GOT3 (cell line): Measurements from ENCODE around the gene GUCY1A1.
"Not testable (repeated sequence)": the region's sequence is repeated elsewhere in the genome, so short reads cannot be mapped to it uniquely, and the experiment has no call there.

Source experiments
- DNase-seq: peaks from one replicate; lab custom pipeline; 2025; ENCODE audit warnings: mixed read lengths; lab: John Stamatoyannopoulos, UW

The GUCY1A1 gene

GRCh38 chr4:155666344-155667221, at the start of gene GUCY1A1:
Gene GUCY1A1 (plus strand): TSS chr4:155666848. CDS start chr4:155696868, 30,020 bp downstream.
- DNase-seq: no peak

DNA sequence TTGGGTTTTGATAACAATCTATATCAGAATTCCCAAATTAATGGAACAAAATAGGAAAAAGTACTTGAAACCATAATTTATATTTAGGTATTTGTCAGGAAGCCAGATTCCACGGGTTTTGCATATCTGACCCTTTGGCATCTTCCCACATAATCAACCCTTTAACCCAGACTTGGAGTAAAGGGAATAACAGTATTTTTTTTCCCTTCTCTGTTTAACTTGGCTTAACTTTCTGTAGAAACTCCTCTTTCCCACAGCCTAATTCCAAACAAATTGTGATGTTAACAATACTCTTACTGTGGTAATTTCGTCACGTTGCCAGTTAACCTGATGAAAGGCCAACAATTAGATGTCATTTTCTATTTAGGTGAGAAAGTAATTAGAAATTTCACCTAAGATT, 49.4 kb upstream of the GUCY1A1 start:
- DNase-seq: no peak

DNA sequence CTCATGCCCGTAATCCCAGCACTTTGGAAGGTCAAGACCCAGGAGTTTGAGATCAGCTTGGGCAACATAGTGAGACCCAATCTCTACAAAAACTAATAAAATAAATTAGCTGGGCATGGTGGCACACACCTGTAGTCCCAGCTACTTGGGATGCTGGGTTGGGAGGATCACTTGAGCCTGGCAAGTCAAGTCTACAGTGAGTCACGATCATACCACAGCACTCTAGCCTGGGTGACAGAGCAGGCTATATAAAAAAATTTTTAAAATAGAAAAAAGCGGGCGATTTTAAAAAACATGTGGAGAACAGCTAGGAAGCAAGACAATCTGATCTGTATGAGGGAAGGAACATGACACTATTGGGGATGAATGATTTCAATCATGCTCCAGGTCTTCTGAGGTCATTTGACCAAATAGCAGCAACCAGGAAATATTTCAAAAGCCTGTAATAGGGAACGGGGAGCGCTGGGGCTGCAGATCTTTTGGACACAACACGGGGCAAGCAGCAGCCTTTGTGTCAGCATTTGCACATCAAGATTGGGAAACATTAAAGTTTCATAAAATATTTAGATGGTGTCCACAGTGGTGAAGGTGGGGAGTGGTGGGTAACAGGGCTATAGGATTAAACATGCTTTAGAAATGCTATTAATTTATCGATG, 48.3 kb upstream of the GUCY1A1 start:
- no peak for DNase-seq

DNA sequence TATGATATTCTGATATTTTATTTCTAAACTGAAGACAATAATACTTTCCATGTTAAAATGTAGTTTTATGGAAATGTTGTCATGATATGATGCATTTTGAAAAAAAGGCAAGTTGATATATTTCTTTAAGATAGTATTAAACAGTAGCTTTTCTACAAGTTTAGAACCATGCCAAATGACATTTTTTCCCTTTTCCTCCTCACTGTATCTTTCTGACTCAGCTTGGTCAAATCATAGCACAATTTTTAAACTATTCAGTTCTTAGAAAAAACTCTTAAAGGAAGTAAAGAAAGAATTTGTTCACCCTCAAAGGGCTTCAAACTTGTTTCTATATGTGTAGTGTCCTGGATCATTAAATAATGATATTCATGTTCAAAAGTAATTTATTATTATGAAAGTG, 46.0 kb upstream of the GUCY1A1 start:
- no peak for DNase-seq

GRCh38 chr4:155624478-155624877, 42.2 kb upstream of the GUCY1A1 start:
- DNase-seq: no peak

GRCh38 chr4:155626561-155626960, 40.1 kb upstream of the GUCY1A1 start:
- no peak for DNase-seq

DNA sequence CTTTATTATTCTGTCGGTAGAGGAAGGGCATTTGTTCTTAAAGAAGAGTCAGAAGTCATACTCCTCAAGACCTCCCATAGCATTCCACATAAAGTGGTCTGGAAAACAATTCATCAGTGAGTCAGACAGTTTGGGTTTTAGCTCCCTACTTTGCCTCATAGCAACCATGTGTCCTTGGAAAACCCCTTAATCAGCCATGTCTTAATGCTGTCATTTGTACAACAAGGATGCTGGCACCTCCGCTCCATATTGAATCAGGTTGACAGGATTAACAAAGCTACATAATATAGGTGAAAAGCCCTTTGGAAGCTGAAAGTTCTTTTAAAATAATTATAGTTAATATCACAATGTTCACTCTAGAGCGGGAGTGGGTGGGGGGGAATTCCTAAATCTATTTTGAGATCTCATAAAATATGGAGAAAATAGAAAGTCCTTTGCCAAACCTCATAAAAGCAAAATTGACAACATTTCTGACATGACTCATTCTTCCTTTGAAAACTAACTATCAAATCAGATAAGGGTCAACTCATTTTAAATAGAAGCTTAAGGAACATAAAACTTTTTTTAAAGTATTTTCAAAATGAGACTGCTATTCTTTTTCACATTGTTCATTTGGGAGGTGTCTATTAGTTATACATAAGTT, 37.3 kb upstream of the GUCY1A1 start:
- no peak for DNase-seq

- no peak for DNase-seq
Observed at GRCh38 chr4:155629956-155630355, 36.7 kb upstream of the GUCY1A1 start.

DNA sequence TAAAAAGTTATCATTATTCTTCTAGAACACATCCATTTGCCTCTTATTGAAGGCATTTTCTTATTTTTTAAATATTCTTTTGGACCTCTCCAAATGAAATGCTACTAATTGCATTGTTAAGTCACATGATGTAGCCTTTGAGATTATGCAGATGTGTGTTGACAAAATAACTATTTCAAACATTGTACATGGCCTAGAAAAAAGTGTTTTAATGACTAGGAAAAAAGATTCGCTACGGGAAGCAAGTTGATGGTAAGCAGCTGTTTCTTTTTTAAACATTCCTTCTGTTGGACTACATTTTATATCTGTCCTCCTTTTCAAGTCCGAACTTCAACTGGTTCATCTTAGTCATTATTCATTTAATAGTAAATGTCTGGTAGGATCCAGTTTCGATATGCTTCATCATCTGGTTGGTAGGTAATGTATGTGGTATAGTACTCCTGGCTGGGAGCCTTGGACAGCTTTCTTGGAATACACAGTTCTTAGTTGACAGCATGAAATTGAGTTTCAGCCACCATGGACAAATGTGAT, 34.3 kb upstream of the GUCY1A1 start:
- DNase-seq: no peak

DNA sequence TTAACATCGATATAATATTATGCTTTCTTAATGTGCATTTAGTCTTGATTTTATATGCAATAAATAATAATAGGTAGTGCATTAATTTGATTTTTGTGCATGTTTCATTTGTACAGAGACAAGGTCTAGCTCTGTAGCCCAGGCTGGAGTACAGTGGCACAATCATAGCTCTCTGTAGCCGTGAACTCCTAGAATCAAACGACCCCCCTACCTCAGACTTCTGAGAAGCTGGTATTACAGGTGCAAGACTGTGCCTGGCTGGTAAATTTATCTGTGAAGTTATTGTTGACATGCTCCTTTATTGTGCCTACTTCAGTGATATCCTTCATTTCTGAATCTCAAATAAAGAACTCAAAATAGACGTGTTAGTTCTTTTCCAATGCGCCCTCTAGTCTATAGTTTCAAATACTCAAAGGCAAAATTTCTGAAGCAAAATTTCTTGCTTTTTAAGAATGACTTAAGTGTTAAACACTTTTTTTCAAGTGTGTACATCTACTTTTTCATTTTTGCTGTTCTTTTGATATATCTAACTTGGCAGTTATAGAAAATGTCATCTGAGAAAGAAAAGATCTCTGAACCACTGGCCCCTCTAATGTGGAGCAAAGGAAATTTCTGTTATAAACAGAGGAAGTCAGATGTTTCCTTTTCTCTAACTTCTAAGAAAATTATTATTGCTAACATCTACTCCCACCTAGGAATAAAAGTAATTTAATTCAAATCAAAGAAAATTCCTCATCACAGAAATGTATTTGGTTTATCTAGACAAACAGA, 28.3 kb upstream of the GUCY1A1 start:
- no peak for DNase-seq

DNA sequence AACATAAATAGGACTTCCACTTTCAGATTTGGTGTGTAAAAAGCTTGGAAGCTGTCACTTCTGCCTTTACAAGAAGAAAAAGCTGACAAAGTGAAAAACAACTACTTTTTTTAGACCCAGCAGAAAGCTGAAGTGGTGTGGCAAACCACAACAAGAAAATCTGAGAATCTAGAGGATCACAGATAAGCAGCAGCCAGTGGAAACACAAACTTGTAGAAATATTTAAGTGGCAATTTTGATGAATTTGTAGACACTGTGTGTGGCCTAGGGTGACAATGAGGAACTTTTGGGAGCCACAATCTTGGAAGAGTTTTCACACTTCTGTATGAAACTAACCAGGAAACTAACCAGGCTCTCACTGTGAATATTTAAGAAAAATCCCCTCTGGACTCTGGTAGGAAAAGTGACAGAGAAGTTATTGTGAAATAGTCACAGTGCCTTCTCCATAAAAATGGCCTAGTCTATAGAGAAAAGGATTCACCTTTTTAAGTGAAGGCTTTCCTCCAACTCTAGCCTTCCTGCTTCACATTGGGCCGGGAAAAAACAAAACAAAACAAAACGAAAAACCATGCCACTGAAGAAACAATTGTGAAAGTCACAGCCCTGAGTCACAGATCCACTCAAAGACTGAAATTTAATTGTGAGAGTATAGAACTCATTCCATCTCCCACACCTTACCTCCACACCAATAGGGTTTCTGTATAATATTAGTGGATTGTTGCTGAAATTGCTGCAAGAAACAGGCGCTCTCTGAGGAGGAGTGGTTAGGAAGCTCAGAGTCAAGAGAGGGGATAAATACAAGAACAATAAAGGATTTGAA, 26.7 kb upstream of the GUCY1A1 start:
- DNase-seq: no peak

GRCh38 chr4:155640751-155641150, 25.9 kb upstream of the GUCY1A1 start:
- DNase-seq: no peak

DNA sequence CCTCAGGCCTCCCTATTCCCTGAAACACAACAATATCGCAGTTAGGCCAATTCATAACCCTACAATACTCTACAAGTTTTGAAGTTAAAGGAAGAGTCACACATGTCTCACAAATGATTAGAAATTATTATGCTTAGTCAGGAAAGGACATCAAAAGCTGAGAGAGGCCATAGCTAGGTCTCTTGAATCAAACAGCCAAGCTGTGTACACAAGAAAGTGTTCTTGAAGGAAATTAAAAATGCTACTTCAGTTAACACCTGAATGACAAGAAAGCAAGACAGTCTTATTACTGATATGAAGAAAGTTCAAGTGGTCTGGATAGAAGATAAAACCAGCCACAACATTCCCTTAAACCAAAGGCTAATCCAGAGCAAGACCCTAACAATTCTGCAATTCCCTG, 23.6 kb upstream of the GUCY1A1 start:
- DNase-seq: no peak

DNA sequence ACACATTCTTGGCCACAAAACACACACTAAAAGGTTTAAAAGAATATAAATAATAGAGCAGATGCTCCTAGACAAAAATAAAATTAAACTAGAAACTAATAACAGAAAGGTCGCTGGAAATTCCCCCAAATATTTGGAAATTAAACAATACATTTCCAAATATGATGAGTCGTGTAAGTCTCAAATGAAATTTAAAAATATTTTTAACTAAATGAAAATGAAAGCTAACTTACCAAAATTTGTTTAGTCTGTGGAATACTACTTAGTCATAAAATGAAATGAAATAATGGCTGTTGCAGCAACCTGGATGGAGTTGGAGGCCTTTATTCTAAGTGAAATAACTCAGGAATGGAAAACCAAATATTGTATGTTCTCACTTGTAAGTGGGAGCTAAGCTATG, 20.6 kb upstream of the GUCY1A1 start:
- no peak for DNase-seq

DNA sequence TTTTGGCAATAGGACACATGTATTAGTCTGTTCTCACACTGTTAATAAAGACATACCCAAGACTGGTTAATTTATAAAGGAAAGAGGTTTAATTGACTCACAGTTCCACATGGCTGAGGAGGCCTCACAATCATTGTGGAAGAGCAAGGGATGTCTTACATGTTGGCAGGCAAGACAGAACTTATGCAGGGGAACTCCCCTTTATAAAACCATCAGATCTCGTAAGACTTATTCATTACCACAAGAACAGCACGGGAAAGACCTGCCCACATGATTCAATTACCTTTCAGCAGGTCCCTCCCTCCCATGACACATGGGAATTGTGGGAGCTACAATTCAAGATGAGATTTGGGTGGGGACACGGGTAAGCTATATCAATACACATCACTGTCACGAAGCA, 15.9 kb upstream of the GUCY1A1 start:
- DNase-seq: not testable (repeated sequence)

GRCh38 chr4:155653052-155653451, 13.6 kb upstream of the GUCY1A1 start:
- DNase-seq: no peak

DNA sequence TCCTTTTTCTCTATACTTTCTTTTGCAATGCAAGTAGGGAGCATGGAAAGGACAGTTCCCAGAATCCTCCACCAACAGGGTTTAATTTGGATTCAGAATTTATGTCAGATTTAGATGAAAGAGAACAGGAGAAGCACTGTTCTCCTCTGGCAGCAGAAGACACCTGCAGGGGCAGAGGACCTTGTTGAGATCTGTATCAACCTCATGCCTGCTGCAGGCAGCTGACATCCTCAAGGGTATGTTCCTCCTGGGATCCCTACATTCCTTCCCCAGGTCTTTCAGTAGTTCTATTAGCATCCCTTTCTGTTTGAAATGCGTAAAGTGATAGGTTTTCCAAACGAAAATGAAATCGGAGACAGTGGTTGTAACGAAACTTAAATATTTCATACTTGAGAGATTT, 10.6 kb upstream of the GUCY1A1 start:
- no peak for DNase-seq

- no peak for DNase-seq
Observed at GRCh38 chr4:155657169-155657568, 9.5 kb upstream of the GUCY1A1 start.

- DNase-seq: no peak
Observed at GRCh38 chr4:155657985-155658680, 8.5 kb upstream of the GUCY1A1 start.

DNA sequence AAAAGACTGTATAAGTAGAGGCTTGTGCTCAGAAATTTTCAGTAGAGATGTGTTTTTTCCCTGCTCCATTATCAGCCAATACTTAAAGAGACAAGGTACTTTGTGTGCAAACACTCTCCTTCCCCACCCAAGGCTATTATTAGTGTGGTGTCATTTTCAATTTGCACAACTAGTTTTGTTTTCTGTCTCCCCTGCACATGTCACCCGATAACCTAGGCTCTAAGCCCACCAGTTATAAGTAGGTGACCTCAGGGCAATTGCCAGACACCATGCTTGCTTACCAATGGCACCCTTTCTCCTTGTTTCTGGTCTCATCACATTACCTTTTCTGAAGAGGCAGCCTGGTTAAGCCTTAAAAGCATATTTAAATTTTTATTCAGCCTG, 8.0 kb upstream of the GUCY1A1 start:
- no peak for DNase-seq
